Neuronal stem cell (in vitro differentiated cells): ENCODE results near the gene IL32.

Experiments used
- DNase-seq: peaks from one replicate; pipeline ENCODE4 v3.0.0-alpha.2; 2013; ENCODE audit warnings: low spot score
- H2AFZ ChIP-seq: one replicate; pipeline ENCODE4 v1.6.1; 2013; ENCODE audit warnings: mild to moderate bottlenecking, low read length, inconsistent platforms
- H2AK5ac ChIP-seq: 2 replicates; pipeline ENCODE4 v1.6.1; 2013; ENCODE audit warnings: low read depth, mild to moderate bottlenecking, inconsistent platforms, low read length, moderate library complexity, mixed read lengths
- H2BK120ac ChIP-seq: 2 replicates; pipeline ENCODE4 v1.6.1; 2013; ENCODE audit warnings: low read depth, mild to moderate bottlenecking, inconsistent platforms, low read length, moderate library complexity, mixed read lengths
- H2BK12ac ChIP-seq: one replicate; pipeline ENCODE4 v1.6.1; 2013; ENCODE audit warnings: low read length, inconsistent platforms
- H2BK15ac ChIP-seq: 2 replicates; pipeline ENCODE4 v1.6.1; 2013; ENCODE audit warnings: mild to moderate bottlenecking, low read length, inconsistent platforms, mixed read lengths
- H2BK5ac ChIP-seq: one replicate; pipeline ENCODE4 v1.6.1; 2013; ENCODE audit warnings: inconsistent platforms, mild to moderate bottlenecking, low read length, moderate library complexity
- H3K14ac ChIP-seq: one replicate; pipeline ENCODE4 v1.6.1; 2013; ENCODE audit warnings: low read length, inconsistent platforms
- H3K18ac ChIP-seq: 2 replicates; pipeline ENCODE4 v1.6.1; 2013; ENCODE audit warnings: low read length, inconsistent platforms
- H3K23ac ChIP-seq: 2 replicates; pipeline ENCODE4 v1.6.1; 2013; ENCODE audit warnings: low read depth, mild to moderate bottlenecking, mixed read lengths, low read length, inconsistent platforms; ENCODE audit not compliant: poor library complexity
- H3K27ac ChIP-seq: replicated peaks from 3 replicates; pipeline ENCODE4 v1.5.1; 2013; ENCODE audit warnings: low read length, inconsistent platforms
- H3K27me3 ChIP-seq, 3 experiments: 2 replicates each; pipeline ENCODE4 v1.6.1; 2013; ENCODE audit warnings: low read length in 3 of 3, mild to moderate bottlenecking in 2 of 3, inconsistent platforms in 1 of 3, low read depth in 1 of 3, mixed read lengths in 1 of 3, moderate library complexity in 1 of 3; ENCODE audit not compliant: control insufficient read depth in 3 of 3, insufficient read depth in 3 of 3
- H3K36me3 ChIP-seq, 2 donors: replicated peaks in 1 of 2; 2 replicates each; pipeline ENCODE4 v1.6.1; 2013; ENCODE audit warnings: low read length in 2 of 2; ENCODE audit not compliant: control insufficient read depth in 2 of 2, insufficient read depth in 2 of 2
- H3K4ac ChIP-seq: 2 replicates; pipeline ENCODE4 v1.6.1; 2013; ENCODE audit warnings: inconsistent platforms, mild to moderate bottlenecking, low read length, moderate library complexity
- H3K4me1 ChIP-seq, 2 donors: 1 replicate in 1 of 2; 2 replicates in 1 of 2; pipeline ENCODE4 v1.6.1; 2013; ENCODE audit warnings: low read length in 2 of 2, low read depth in 1 of 2; ENCODE audit not compliant: control insufficient read depth in 2 of 2, insufficient read depth in 1 of 2
- H3K4me2 ChIP-seq: one replicate; pipeline ENCODE4 v1.6.1; 2013; ENCODE audit warnings: mild to moderate bottlenecking, low read length, inconsistent platforms; ENCODE audit not compliant: insufficient read depth, poor library complexity, severe bottlenecking
- H3K4me3 ChIP-seq, 2 donors: 2 replicates each; pipeline ENCODE4 v1.5.1; 2013; ENCODE audit warnings: low read length in 2 of 2, mild to moderate bottlenecking in 2 of 2, inconsistent platforms in 1 of 2, moderate library complexity in 1 of 2
- H3K79me1 ChIP-seq: one replicate; pipeline ENCODE4 v1.6.1; 2013; ENCODE audit warnings: low read depth, mild to moderate bottlenecking, inconsistent platforms, low read length, moderate library complexity
- H3K9ac ChIP-seq: one replicate; pipeline ENCODE4 v1.6.1; 2013; ENCODE audit warnings: mild to moderate bottlenecking, low read depth, low read length, inconsistent platforms; ENCODE audit not compliant: poor library complexity
- H3K9me3 ChIP-seq, 2 donors: replicated peaks in 1 of 2; 2 replicates each; pipeline versions ENCODE3 to v1.6.1; 2013; ENCODE audit warnings: low read length in 2 of 2, mild to moderate bottlenecking in 2 of 2, inconsistent platforms in 1 of 2, low read depth in 1 of 2, mixed read lengths in 1 of 2, moderate library complexity in 1 of 2; ENCODE audit not compliant: control insufficient read depth in 2 of 2, insufficient read depth in 1 of 2
- H4K8ac ChIP-seq: one replicate; pipeline ENCODE4 v1.6.1; 2013; ENCODE audit warnings: low read depth, mild to moderate bottlenecking, inconsistent platforms, low read length, moderate library complexity
- H4K91ac ChIP-seq: one replicate; pipeline ENCODE4 v1.6.1; 2013; ENCODE audit warnings: low read length, low read depth, mild to moderate bottlenecking, inconsistent platforms; ENCODE audit not compliant: poor library complexity
- WGBS, 2 donors: extraction: QIAGEN DNeasy Blood & Tissue Kit; methylation state at CpG; one replicate each; pipeline ENCODE4 v1.1.7; 2013; ENCODE audit warnings: missing lambda C conversion rate in 2 of 2, mixed read lengths in 1 of 2; ENCODE audit not compliant: insufficient read length in 2 of 2, insufficient replicate concordance in 1 of 2; ENCODE audit errors: extremely low coverage in 2 of 2; 5-methylcytosine and 5-hydroxymethylcytosine counted together

Gene IL32

GRCh38 chr16:3099395-3099731 is 33.9 kb downstream of the IL32 start:
- Histone ChIP-seq H3K4ac (no peak overlapping the region), H3K4me3 (no peak overlapping the region), H2BK5ac (peak overlapping the region; percentile 4), H3K27ac (no peak overlapping the region), H3K4me1 (peaks cover 27 to 30% of the 10 kb centered on the region in 2 donors), H3K9me3 (peaks cover 0 to 2% of the 10 kb centered on the region in 2 donors), H3K23ac (peak overlapping the region; percentile 70), H4K91ac (no peak overlapping the region), H2AK5ac (peak overlapping the region; percentile 59), H3K14ac (peak overlapping the region; percentile 47), H2BK12ac (no peak overlapping the region), H2BK120ac (peak overlapping the region; percentile 95), H2BK15ac (peak overlapping the region; percentile 82), H3K4me2 (peak overlapping the region; percentile 61), H2AFZ (peak overlapping the region; percentile 75), H4K8ac (no peak overlapping the region), H3K18ac (peak overlapping the region; percentile 92), H3K9ac (peak overlapping the region; percentile 56), H3K36me3 (no peaks in the 10 kb centered on the region), H3K27me3 (peaks cover 0 to 24% (median 6%) of the 10 kb centered on the region in 3 experiments), H3K79me1 (no peaks in the 10 kb centered on the region)
- no CpG with 5 or more reads among the region's 5 CpGs for WGBS, 2 donors
- no peak for DNase-seq

GRCh38 chr16:3099732-3100499 is 34.5 kb downstream of the IL32 start:
- Histone ChIP-seq H3K79me1 (no peaks in the 10 kb centered on the region), H2BK12ac (no peak overlapping the region), H3K36me3 (no peaks in the 10 kb centered on the region), H3K23ac (peak overlapping the region; percentile 70), H2AFZ (peak overlapping the region; percentile 75), H4K91ac (no peak overlapping the region), H2BK120ac (no peak overlapping the region), H2BK15ac (peak overlapping the region; percentile 82), H4K8ac (no peak overlapping the region), H3K9ac (peak overlapping the region; percentile 56), H3K9me3 (peaks cover 0 to 2% of the 10 kb centered on the region in 2 donors), H3K14ac (peak overlapping the region; percentile 5), H3K4me1 (peaks cover 27 to 30% of the 10 kb centered on the region in 2 donors), H3K4me3 (peak overlapping the region in 1 of 2 donors; percentile 70), H3K18ac (peak overlapping the region; percentile 80), H3K4ac (no peak overlapping the region), H2AK5ac (peak overlapping the region; percentile 4), H3K27ac (no peak overlapping the region), H3K27me3 (peaks cover 0 to 24% (median 6%) of the 10 kb centered on the region in 3 experiments), H2BK5ac (peak overlapping the region; percentile 4), H3K4me2 (peak overlapping the region; percentile 61)
- DNase-seq = peak; percentile 93
- no CpG with 5 or more reads among the region's 39 CpGs for WGBS, 2 donors

- H4K91ac ChIP-seq = no peak overlapping the region
- no peaks in the 10 kb centered on the region for H3K79me1 ChIP-seq
- peaks cover 33% of the 10 kb centered on the region in 2 donors for H3K4me1 ChIP-seq
- H3K4ac ChIP-seq = no peak overlapping the region
- peak overlapping the region; percentile 49 for H2BK15ac ChIP-seq
- H4K8ac ChIP-seq = peak overlapping the region; percentile 9
- H3K9ac ChIP-seq = no peak overlapping the region
- H2BK120ac ChIP-seq = peak overlapping the region; percentile 21
- H3K36me3 ChIP-seq = no peaks in the 10 kb centered on the region
- H3K4me2 ChIP-seq = no peak overlapping the region
- no peak overlapping the region for H3K27ac ChIP-seq
- WGBS, 2 donors = no CpG with 5 or more reads among the region's 29 CpGs
- peak overlapping the region; percentile 79 for H2AK5ac ChIP-seq
- H2BK5ac ChIP-seq = no peak overlapping the region
- no peak overlapping the region for H3K4me3 ChIP-seq
- H3K14ac ChIP-seq = peak overlapping the region; percentile 5
- H2AFZ ChIP-seq = no peak overlapping the region
- peaks cover 0 to 24% (median 6%) of the 10 kb centered on the region in 3 experiments for H3K27me3 ChIP-seq
- no peak for DNase-seq
- peak overlapping the region; percentile 78 for H3K18ac ChIP-seq
- no peak overlapping the region for H2BK12ac ChIP-seq
- peak overlapping the region; percentile 38 for H3K23ac ChIP-seq
- H3K9me3 ChIP-seq = peaks cover 0 to 2% of the 10 kb centered on the region in 2 donors
Measured at GRCh38 chr16:3101018-3101840, 35.8 kb downstream of the IL32 start.
